SK-N-SH (cell line): ENCODE measurements around the gene CCDC27. TPM values are rescaled to one million over a fixed set of nuclear protein-coding genes. Genes with fewer than 3 reads are reported as not detected.

ENCODE experiments used
- CTCF ChIA-PET: fragments of 300-600, 350-600 bp; formaldehyde crosslinking; extraction: SDS; loops from one replicate; lab custom pipeline; 2021; lab: Yijun Ruan, JAX
- POLR2A ChIA-PET: fragments of 350-600 bp; sonication (Branson Sonifier 250); formaldehyde crosslinking; extraction: SDS; loops from one replicate; lab custom pipeline; 2020; ENCODE audit warnings: antibody characterized with exemption, inconsistent platforms; lab: Yijun Ruan, JAX
- DNase-seq: peaks from one replicate; pipeline ENCODE4 v3.0.0; 2012
- H2AFZ ChIP-seq: fragments of 200-600 bp; sonication (generic); 2 replicates; pipeline ENCODE4 v1.8.1; 2016; ENCODE audit warnings: antibody characterized with exemption, mild to moderate bottlenecking, low read depth
- H3F3A ChIP-seq: fragments of 200-600 bp; sonication (generic); replicated peaks from 2 replicates; pipeline ENCODE3; 2016; ENCODE audit warnings: antibody characterized with exemption, mild to moderate bottlenecking; ENCODE audit not compliant: insufficient read depth
- H3K27ac ChIP-seq, 2 experiments: fragments of 200-500 bp in 1 of 2; fragments of 200-600 bp in 1 of 2; sonication (Bioruptor generic) in 1 of 2; sonication (generic), shearing (Covaris generic) in 1 of 2; 2 replicates each; pipeline versions ENCODE4 v1.5.1 to v1.6.1; 2014 to 2016; ENCODE audit warnings: low read depth in 2 of 2, inconsistent platforms in 1 of 2, low read length in 1 of 2, mild to moderate bottlenecking in 1 of 2, mixed read lengths in 1 of 2
- H3K27me3 ChIP-seq: fragments of 200-600 bp; sonication (generic), shearing (Covaris generic); 2 replicates; pipeline ENCODE4 v1.6.1; 2016; ENCODE audit warnings: mixed run types; ENCODE audit not compliant: insufficient read depth
- H3K36me3 ChIP-seq, 2 experiments: fragments of 200-500 bp in 1 of 2; fragments of 200-600 bp in 1 of 2; sonication (Bioruptor generic) in 1 of 2; sonication (generic) in 1 of 2; replicated peaks in 1 of 2; 2 replicates each; pipeline versions ENCODE3 to v1.5.1; 2014 to 2016; ENCODE audit warnings: low read length in 1 of 2, mild to moderate bottlenecking in 1 of 2; ENCODE audit not compliant: insufficient read depth in 2 of 2, control insufficient read depth in 1 of 2
- H3K4me1 ChIP-seq, 2 experiments: fragments of 200-500 bp in 1 of 2; fragments of 200-600 bp in 1 of 2; sonication (Bioruptor generic) in 1 of 2; sonication (generic), shearing (Covaris generic) in 1 of 2; 2 replicates each; pipeline versions ENCODE4 v1.5.1 to v1.6.1; 2014 to 2016; ENCODE audit warnings: low read depth in 1 of 2, low read length in 1 of 2, mixed run types in 1 of 2; ENCODE audit not compliant: insufficient read depth in 2 of 2, control insufficient read depth in 1 of 2
- H3K4me2 ChIP-seq: fragments of 200-600 bp; sonication (generic), shearing (Covaris generic); 2 replicates; pipeline ENCODE4 v1.6.1; 2017; ENCODE audit warnings: mixed run types
- H3K4me3 ChIP-seq, 2 experiments: fragments of 200-500 bp in 1 of 2; fragments of 200-600 bp in 1 of 2; sonication (Bioruptor generic) in 1 of 2; sonication (generic), shearing (Covaris generic) in 1 of 2; 2 replicates each; pipeline versions ENCODE4 v1.5.1 to v1.8.1; 2014 to 2016; ENCODE audit warnings: low read depth in 2 of 2, inconsistent platforms in 1 of 2, low read length in 1 of 2, mild to moderate bottlenecking in 1 of 2, mixed read lengths in 1 of 2, moderate library complexity in 1 of 2
- H3K79me2 ChIP-seq: fragments of 200-600 bp; sonication (generic); 2 replicates; pipeline ENCODE4 v1.8.1; 2017; ENCODE audit warnings: mild to moderate bottlenecking; ENCODE audit not compliant: insufficient read depth
- H3K9ac ChIP-seq: fragments of 200-600 bp; sonication (generic); 2 replicates; pipeline ENCODE4 v1.6.1; 2017; ENCODE audit warnings: mixed run types
- H3K9me2 ChIP-seq: fragments of 200-600 bp; sonication (generic); 2 replicates; pipeline ENCODE4 v1.6.1; 2017; ENCODE audit warnings: mixed run types
- H3K9me3 ChIP-seq: fragments of 200-600 bp; sonication (generic); 2 replicates; pipeline ENCODE4 v1.6.1; 2017; ENCODE audit warnings: mixed run types, mild to moderate bottlenecking, moderate library complexity
- H4K20me1 ChIP-seq: fragments of 200-600 bp; sonication (generic); 2 replicates; pipeline ENCODE4 v1.6.1; 2017; ENCODE audit warnings: mild to moderate bottlenecking, mixed run types; ENCODE audit not compliant: insufficient read depth
- CTCF ChIP-seq: fragments of 200-600 bp; sonication (generic); IDR thresholded peaks from 2 replicates; pipeline ENCODE4 v1.6.1; 2017; ENCODE audit warnings: antibody characterized with exemption, mild to moderate bottlenecking, moderate library complexity
- ELF1 ChIP-seq: IDR thresholded peaks from 2 replicates; pipeline ENCODE4 v1.4.0; 2012
- EP300 ChIP-seq, 2 experiments: IDR thresholded peaks; 2 replicates each; pipeline versions ENCODE4 v1.4.0 to v1.6.1; 2012; ENCODE audit warnings: borderline replicate concordance in 1 of 2, low read depth in 1 of 2, low read length in 1 of 2
- EZH2phosphoT487 ChIP-seq: fragments of 200-600 bp; sonication (generic); IDR thresholded peaks from 2 replicates; pipeline ENCODE4 v1.6.1; 2017; ENCODE audit warnings: low read depth, mixed run types, mild to moderate bottlenecking, antibody characterized with exemption, moderate library complexity, borderline replicate concordance
- FOSL2 ChIP-seq: IDR thresholded peaks from 2 replicates; pipeline ENCODE4 v1.4.0; 2012; ENCODE audit warnings: low read depth, mild to moderate bottlenecking, moderate library complexity, borderline replicate concordance
- FOXJ3 ChIP-seq: sonication (generic); formaldehyde crosslinking; IDR thresholded peaks from 2 replicates; pipeline ENCODE4 v1.5.1; 2020; ENCODE audit warnings: mild to moderate bottlenecking, missing genetic modification reagents
- GABPA ChIP-seq: IDR thresholded peaks from 2 replicates; pipeline ENCODE4 v1.4.0; 2012; ENCODE audit warnings: low read depth, mild to moderate bottlenecking
- IRF3 ChIP-seq: fragments of 150-350 bp; IDR thresholded peaks from 2 replicates; pipeline ENCODE4 v1.6.1; 2016; ENCODE audit warnings: mild to moderate bottlenecking, low read depth, low read length
- NFIC ChIP-seq: IDR thresholded peaks from 2 replicates; pipeline ENCODE4 v1.4.0; 2012; ENCODE audit warnings: borderline replicate concordance
- NRF1 ChIP-seq: IDR thresholded peaks from 2 replicates; pipeline ENCODE4 v1.6.1; 2012; ENCODE audit warnings: low read depth, mild to moderate bottlenecking, low read length
- POLR2AphosphoS5 ChIP-seq: IDR thresholded peaks from 2 replicates; pipeline ENCODE4 v1.6.1; 2012; ENCODE audit warnings: low read depth, low read length
- RAD21 ChIP-seq: IDR thresholded peaks from 2 replicates; pipeline ENCODE4 v1.6.1; 2012; ENCODE audit warnings: mild to moderate bottlenecking, low read length
- REST ChIP-seq: IDR thresholded peaks from 2 replicates; pipeline ENCODE4 v1.6.1; 2012; ENCODE audit warnings: mild to moderate bottlenecking, low read depth, low read length, moderate library complexity
- RXRA ChIP-seq: IDR thresholded peaks from 2 replicates; pipeline ENCODE4 v1.4.0; 2012; ENCODE audit warnings: low read depth, mild to moderate bottlenecking, borderline replicate concordance
- SIN3A ChIP-seq: IDR thresholded peaks from 2 replicates; pipeline ENCODE4 v1.6.1; 2012; ENCODE audit warnings: low read depth, mild to moderate bottlenecking, low read length, moderate library complexity, borderline replicate concordance
- TAF1 ChIP-seq: IDR thresholded peaks from 2 replicates; pipeline ENCODE4 v1.6.1; 2012; ENCODE audit warnings: low read depth, mild to moderate bottlenecking, low read length, moderate library complexity, borderline replicate concordance
- TEAD4 ChIP-seq: IDR thresholded peaks from 2 replicates; pipeline ENCODE4 v1.4.0; 2012; ENCODE audit warnings: mild to moderate bottlenecking, borderline replicate concordance; ENCODE audit not compliant: insufficient read depth
- ZBTB33 ChIP-seq: IDR thresholded peaks from 2 replicates; pipeline ENCODE4 v1.4.0; 2012; ENCODE audit warnings: low read depth, borderline replicate concordance
- WGBS: methylation state at CpG from one replicate; pipeline ENCODE4 v1.1.6; 2017; ENCODE audit warnings: low lambda C conversion rate; 5-methylcytosine and 5-hydroxymethylcytosine counted together
- polyA plus RNA-seq, 3 experiments: library from polyadenylated mRNA; depleted of rRNA; stranded (reverse); fragments of >200 nt; gene quantifications; 2 replicates each; pipeline ENCODE4 v1.2.3, GENCODE V29; 2012

Gene CCDC27
- polyA plus RNA-seq, 1 of the 3 experiments (the other 2 are of a cell fraction), result not detected

GRCh38 chr1:3767328-3767925 lies 15.2 kb downstream of the CCDC27 start:
- H3K4me3 ChIP-seq, result no peak overlapping the region
- ChIA-PET POLR2A (no interaction called here), CTCF (interaction anchor here (0.9 to 1.5 kb wide), 3 partner anchors 9 to 314 kb away, joined by 3 read pairs; partner anchors contain the start of gene CCDC27)
- 87% methylated on average over 7 of the region's 17 CpGs for whole genome bisulfite sequencing
- no peaks in the 10 kb centered on the region for H3K36me3 ChIP-seq
- H3K79me2 ChIP-seq, result no peaks in the 10 kb centered on the region
- no peak for DNase-seq
- H3K9me2 ChIP-seq, result no peaks in the 10 kb centered on the region
- H3F3A ChIP-seq, result no peaks in the 10 kb centered on the region
- TF ChIP-seq IRF3, result no peak
- no peak for TF ChIP-seq RXRA
- no peak for TF ChIP-seq TAF1
- TF ChIP-seq RAD21, result no peak
- TF ChIP-seq, all 33 proteins: peak for 0
- Histone ChIP-seq H3K4me1 (peaks cover 0 to 7% of the 10 kb centered on the region in 2 experiments; a peak in 1 of 4 replicates), H3K27ac (no peak overlapping the region), H3K4me2 (no peak overlapping the region), H3K9ac (no peak overlapping the region), H3K27me3 (no peaks in the 10 kb centered on the region), H2AFZ (no peak overlapping the region), H4K20me1 (no peaks in the 10 kb centered on the region), H3K9me3 (no peaks in the 10 kb centered on the region)

- Histone ChIP-seq H3K9me2 (no peaks in the 10 kb centered on the region), H3K27ac (no peak overlapping the region), H3K79me2 (no peaks in the 10 kb centered on the region), H3K4me1 (peaks cover 0 to 17% of the 10 kb centered on the region in 2 experiments; a peak in 1 of 4 replicates), H3K4me2 (no peak overlapping the region), H4K20me1 (no peaks in the 10 kb centered on the region), H3K36me3 (no peaks in the 10 kb centered on the region), H3K9ac (no peak overlapping the region), H3F3A (peaks cover 5% of the 10 kb centered on the region), H3K4me3 (no peak overlapping the region), H3K27me3 (no peaks in the 10 kb centered on the region), H2AFZ (no peak overlapping the region), H3K9me3 (no peaks in the 10 kb centered on the region)
- WGBS, result 95% methylated on average over 21 of the region's 22 CpGs
- DNase-seq, result no peak
- ChIA-PET POLR2A (no interaction called here), CTCF (interaction anchor here (0.7 to 1.7 kb wide), 4 partner anchors 10 to 153 kb away, joined by 3 to 8 read pairs (median 5); no protein-coding TSS in a partner anchor)
- no peak for TF ChIP-seq ZBTB33
- TF ChIP-seq EP300 (IDR thresholded peaks at IDR 0.05; ENCODE audit: borderline replicate concordance in 1 of 2, low read depth in 1 of 2, low read length in 1 of 2), result no peak
- no peak for TF ChIP-seq FOSL2
- no peak for TF ChIP-seq FOXJ3 (CRISPR knock-in tag)
- no peak for TF ChIP-seq ELF1
- no peak for TF ChIP-seq POLR2AphosphoS5
- TF ChIP-seq REST, result no peak
- TF ChIP-seq TEAD4, result no peak
- TF ChIP-seq NFIC, result no peak
- TF ChIP-seq SIN3A, result no peak
- TF ChIP-seq NRF1, result no peak
- no peak for TF ChIP-seq EZH2phosphoT487
- TF ChIP-seq CTCF, result no peak
- TF ChIP-seq RAD21, result no peak
- TF ChIP-seq GABPA, result no peak
These were observed 16.7 kb downstream of the CCDC27 start for GRCh38 chr1:3768811-3769390.
